ENCODE results near the gene IL15RA. TPM values are rescaled to one million over a fixed set of nuclear protein-coding genes. Genes with fewer than 3 reads are reported as not detected.

Gene IL15RA
- total RNA-seq, 6 donors from 2014 or later, result 28.0 to 72.6 (median 35.1) TPM

DNA sequence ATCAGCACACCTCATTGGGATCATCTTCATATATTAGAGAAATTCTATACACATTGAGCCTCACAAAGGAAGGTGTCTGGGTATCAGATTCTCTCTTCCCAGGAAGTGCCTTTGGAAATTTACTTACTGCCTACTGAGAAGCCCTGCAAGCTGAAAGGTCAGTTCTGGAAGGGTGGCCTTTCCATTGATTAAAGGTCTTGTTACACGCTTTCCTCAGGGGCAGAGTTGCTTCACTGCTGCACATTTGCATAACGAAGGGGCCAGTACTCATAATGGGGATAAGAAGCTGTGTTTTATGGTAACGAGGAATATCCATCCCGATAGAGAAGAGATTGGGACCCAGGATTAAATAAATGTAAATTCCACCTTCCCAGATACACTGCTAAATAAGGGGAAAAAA lies 19.4 kb upstream of the IL15RA start:
- 81 to 90% methylated on average over 4 of the region's 4 CpGs for WGBS, 2 donors
- peaks cover 0 to 6% (median 2%) of the 10 kb centered on the region in 4 donors for H3K9me3 ChIP-seq
- H3K27me3 ChIP-seq, result no peaks in the 10 kb centered on the region
- no peak for DNase-seq
- H3K4me1 ChIP-seq, result no peaks in the 10 kb centered on the region
- no peak overlapping the region for H3K27ac ChIP-seq
- no peak overlapping the region for H3K4me3 ChIP-seq
- H3K36me3 ChIP-seq, result no peaks in the 10 kb centered on the region
- no peak for ATAC-seq (ENCODE audit: low FRiP score in 2 of 2)
- TF ChIP-seq EP300 (IDR thresholded peaks at IDR 0.05) (no peak), POLR2A (IDR thresholded peaks at IDR 0.05) (no peak), POLR2AphosphoS5 (IDR thresholded peaks at IDR 0.05) (no peak)
- TF ChIP-seq, protein P1, sequence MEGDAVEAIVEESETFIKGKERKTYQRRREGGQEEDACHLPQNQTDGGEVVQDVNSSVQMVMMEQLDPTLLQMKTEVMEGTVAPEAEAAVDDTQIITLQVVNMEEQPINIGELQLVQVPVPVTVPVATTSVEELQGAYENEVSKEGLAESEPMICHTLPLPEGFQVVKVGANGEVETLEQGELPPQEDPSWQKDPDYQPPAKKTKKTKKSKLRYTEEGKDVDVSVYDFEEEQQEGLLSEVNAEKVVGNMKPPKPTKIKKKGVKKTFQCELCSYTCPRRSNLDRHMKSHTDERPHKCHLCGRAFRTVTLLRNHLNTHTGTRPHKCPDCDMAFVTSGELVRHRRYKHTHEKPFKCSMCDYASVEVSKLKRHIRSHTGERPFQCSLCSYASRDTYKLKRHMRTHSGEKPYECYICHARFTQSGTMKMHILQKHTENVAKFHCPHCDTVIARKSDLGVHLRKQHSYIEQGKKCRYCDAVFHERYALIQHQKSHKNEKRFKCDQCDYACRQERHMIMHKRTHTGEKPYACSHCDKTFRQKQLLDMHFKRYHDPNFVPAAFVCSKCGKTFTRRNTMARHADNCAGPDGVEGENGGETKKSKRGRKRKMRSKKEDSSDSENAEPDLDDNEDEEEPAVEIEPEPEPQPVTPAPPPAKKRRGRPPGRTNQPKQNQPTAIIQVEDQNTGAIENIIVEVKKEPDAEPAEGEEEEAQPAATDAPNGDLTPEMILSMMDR (IDR thresholded peaks at IDR 0.05), result no peak

DNA sequence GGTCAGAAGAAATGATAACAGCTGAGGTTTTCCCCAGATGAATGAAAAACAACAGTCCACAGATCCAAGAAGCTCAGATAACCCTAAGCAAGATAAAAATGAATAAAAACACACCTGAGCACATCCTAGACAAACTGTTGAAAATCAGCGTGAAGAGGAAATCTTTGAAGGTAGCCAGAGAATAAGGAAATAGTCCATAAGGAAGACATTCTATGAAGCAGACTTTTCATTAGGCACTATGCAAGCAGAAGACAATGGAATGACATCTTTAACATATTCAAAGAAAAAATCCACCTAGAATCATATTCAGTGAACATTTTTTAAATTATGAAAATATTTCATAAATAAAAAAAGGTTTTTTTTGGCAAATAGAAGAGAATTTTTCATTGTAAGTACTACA lies 15.1 kb upstream of the IL15RA start:
- H3K4me1 ChIP-seq, result peaks cover 0 to 4% (median 2%) of the 10 kb centered on the region in 4 donors
- DNase-seq (no peak), ATAC-seq (ENCODE audit: low FRiP score in 2 of 2) (no peak)
- TF ChIP-seq, protein P1 (IDR thresholded peaks at IDR 0.05), result no peak
- TF ChIP-seq EP300 (IDR thresholded peaks at IDR 0.05) (no peak), POLR2AphosphoS5 (IDR thresholded peaks at IDR 0.05) (no peak), POLR2A (IDR thresholded peaks at IDR 0.05) (no peak)
- no peaks in the 10 kb centered on the region for H3K27me3 ChIP-seq
- H3K9me3 ChIP-seq, result peaks cover 0 to 9% (median 3%) of the 10 kb centered on the region in 4 donors
- H3K36me3 ChIP-seq, result no peaks in the 10 kb centered on the region
- H3K27ac ChIP-seq, result no peak overlapping the region
- WGBS, 2 donors, result 93 to 100% methylated on average over 1 of the region's 1 CpG
- no peak overlapping the region for H3K4me3 ChIP-seq

DNA sequence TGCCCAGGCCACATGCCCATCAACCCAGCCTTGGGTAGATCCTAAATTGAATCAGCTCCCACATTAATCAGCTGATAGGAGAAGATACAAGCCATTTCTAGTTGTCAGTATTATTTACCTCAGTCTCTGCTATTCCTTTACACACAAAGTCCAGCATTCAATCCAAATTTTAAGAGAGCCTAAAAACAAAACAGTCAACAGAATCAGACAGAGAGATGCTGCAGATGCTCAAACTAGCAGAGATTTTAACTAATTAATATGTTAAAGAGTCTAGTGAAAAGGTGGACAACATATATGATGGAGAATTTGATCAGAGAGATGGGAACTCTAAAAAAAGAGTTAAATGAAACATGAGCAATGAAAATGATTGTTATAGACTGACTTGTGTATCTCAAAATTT lies 14.4 kb upstream of the IL15RA start:
- Histone ChIP-seq H3K27ac (no peak overlapping the region), H3K9me3 (peaks cover 0 to 9% (median 3%) of the 10 kb centered on the region in 4 donors), H3K4me1 (peaks cover 0 to 6% (median 2%) of the 10 kb centered on the region in 4 donors), H3K36me3 (no peaks in the 10 kb centered on the region), H3K4me3 (no peak overlapping the region), H3K27me3 (no peaks in the 10 kb centered on the region)
- DNase-seq (no peak), ATAC-seq (ENCODE audit: low FRiP score in 2 of 2) (no peak)
- TF ChIP-seq EP300 (IDR thresholded peaks at IDR 0.05) (no peak), POLR2A (IDR thresholded peaks at IDR 0.05) (no peak), POLR2AphosphoS5 (IDR thresholded peaks at IDR 0.05) (no peak)
- TF ChIP-seq, protein P1 (IDR thresholded peaks at IDR 0.05), result no peak

DNA sequence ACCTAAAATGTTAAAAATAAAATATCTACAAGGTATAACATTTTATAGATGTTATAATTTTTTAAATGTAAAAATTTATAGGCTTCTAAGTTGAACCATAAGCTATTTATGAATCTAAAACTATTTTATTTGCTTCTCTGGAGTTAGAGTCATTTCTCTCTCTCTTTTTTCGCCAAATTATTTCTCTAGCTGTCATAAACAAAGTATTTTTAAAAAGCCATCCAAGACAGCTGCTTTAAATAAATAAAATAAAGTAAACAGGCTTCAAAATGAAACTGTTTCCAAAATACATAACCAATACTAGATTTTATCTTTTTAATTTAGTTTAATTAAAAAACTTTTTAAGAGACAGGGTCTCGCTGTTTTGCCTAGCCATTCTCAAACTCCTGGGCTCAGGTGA lies 12.4 kb upstream of the IL15RA start:
- peaks cover 0 to 6% (median 2%) of the 10 kb centered on the region in 4 donors for H3K4me1 ChIP-seq
- no peaks in the 10 kb centered on the region for H3K36me3 ChIP-seq
- H3K9me3 ChIP-seq, result peaks cover 0 to 9% (median 3%) of the 10 kb centered on the region in 4 donors
- H3K27ac ChIP-seq, result peak overlapping the region in 1 of 4 donors; percentile 49
- ATAC-seq (ENCODE audit: low FRiP score in 2 of 2) (no peak), DNase-seq (no peak)
- 68 to 73% methylated on average over 2 of the region's 2 CpGs for WGBS, 2 donors
- H3K4me3 ChIP-seq, result no peak overlapping the region
- TF ChIP-seq, protein P1 (IDR thresholded peaks at IDR 0.05), result no peak
- TF ChIP-seq POLR2A (IDR thresholded peaks at IDR 0.05) (no peak), EP300 (IDR thresholded peaks at IDR 0.05) (no peak), POLR2AphosphoS5 (IDR thresholded peaks at IDR 0.05) (no peak)
- no peaks in the 10 kb centered on the region for H3K27me3 ChIP-seq

DNA sequence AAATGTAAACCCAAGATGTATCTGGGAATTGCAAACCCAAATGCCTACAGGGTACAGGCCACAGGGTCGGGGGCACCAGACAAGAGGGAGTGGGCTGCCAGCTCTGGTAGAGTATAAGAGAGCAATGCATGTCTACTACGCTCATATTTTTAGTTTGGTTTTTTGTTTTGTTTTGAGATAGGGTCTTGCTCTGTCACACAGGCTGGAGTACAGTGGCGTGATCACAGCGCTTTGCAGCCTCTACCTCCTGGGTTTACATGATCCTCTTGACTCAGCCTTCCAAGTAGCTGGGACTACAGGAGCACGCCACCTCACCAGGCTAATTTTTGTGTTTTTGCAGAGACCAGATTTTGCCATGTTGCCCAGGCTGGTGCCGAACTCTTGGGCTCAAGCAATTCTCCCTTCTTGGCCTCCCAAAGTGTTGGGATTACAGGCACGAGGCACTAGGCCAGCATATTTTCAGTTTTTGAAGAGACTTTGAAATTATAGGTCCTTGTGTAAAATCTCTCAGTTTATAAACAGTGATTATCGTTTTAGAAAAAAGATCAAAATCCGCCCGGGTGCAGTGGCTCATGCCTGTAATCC lies 11.1 kb upstream of the IL15RA start:
- TF ChIP-seq, protein P1 (IDR thresholded peaks at IDR 0.05), result no peak
- TF ChIP-seq POLR2AphosphoS5 (IDR thresholded peaks at IDR 0.05) (no peak), EP300 (IDR thresholded peaks at IDR 0.05) (no peak)
- Histone ChIP-seq H3K27ac (peak overlapping the region in 3 of 4 donors; percentile 25 to 59 (median 34)), H3K27me3 (no peaks in the 10 kb centered on the region), H3K9me3 (peaks cover 0 to 9% (median 3%) of the 10 kb centered on the region in 4 donors), H3K36me3 (no peaks in the 10 kb centered on the region), H3K4me1 (peaks cover 0 to 6% (median 2%) of the 10 kb centered on the region in 4 donors), H3K4me3 (no peak overlapping the region)
- 92 to 95% methylated on average over 10 of the region's 10 CpGs for WGBS, 2 donors
- DNase-seq, result no peak
- no peak for ATAC-seq (ENCODE audit: low FRiP score in 2 of 2)
